Upper lobe of left lung (tissue), 6 donors: ENCODE measurements around the gene MTG2. TPM values are rescaled to one million over a fixed set of nuclear protein-coding genes. Genes with fewer than 3 reads are reported as not detected.
A peak's percentile ranks its signal among the peaks of the same experiment; 100 is the strongest.

ENCODE experiments used
- ATAC-seq, 2 donors: fragments of 200-7000 bp; cut with Tn5 transposase; one replicate each; pipeline ENCODE4 v1.9.1; 2022; ENCODE audit warnings: mild to moderate bottlenecking in 2 of 2, moderate library complexity in 2 of 2; ENCODE audit not compliant: low FRiP score in 2 of 2
- DNase-seq, 2 donors: peaks; one replicate each; pipeline ENCODE4 v3.0.0-alpha.2; 2019 to 2020
- H3K27ac ChIP-seq, 4 donors: fragments of 200-600 bp; sonication (generic); one replicate each; pipeline ENCODE4 v1.5.1; 2016 to 2019
- H3K27me3 ChIP-seq, 4 donors: fragments of 200-600 bp; sonication (generic); one replicate each; pipeline ENCODE4 v1.5.1; 2017 to 2019
- H3K36me3 ChIP-seq, 4 donors: fragments of 200-600 bp; sonication (generic); one replicate each; pipeline ENCODE4 v1.5.1; 2016 to 2019
- H3K4me1 ChIP-seq, 4 donors: fragments of 200-600 bp; sonication (generic); one replicate each; pipeline ENCODE4 v1.5.1; 2018 to 2019
- H3K4me3 ChIP-seq, 4 donors: fragments of 200-600 bp; sonication (generic); one replicate each; pipeline ENCODE4 v1.5.1; 2017 to 2019; ENCODE audit warnings: mild to moderate bottlenecking in 2 of 4, moderate library complexity in 1 of 4
- H3K9me3 ChIP-seq, 4 donors: fragments of 200-600 bp; sonication (generic); one replicate each; pipeline ENCODE4 v1.5.1; 2018 to 2019
- CTCF ChIP-seq, 6 experiments: fragments of 450-650 bp in 4 of 6; fragments of 200-600 bp in 2 of 6; sonication (generic) in 2 of 6; IDR thresholded peaks; one replicate each; pipeline ENCODE4 v1.5.1; 2016 to 2019; ENCODE audit warnings: antibody characterized with exemption in 6 of 6
- EP300 ChIP-seq, 4 donors: sonication (generic); formaldehyde crosslinking; IDR thresholded peaks; one replicate each; pipeline ENCODE4 v1.5.1; 2017; ENCODE audit warnings: antibody characterized with exemption in 4 of 4, control low read depth in 2 of 4
- POLR2A ChIP-seq, 4 donors: fragments of 450-650 bp; IDR thresholded peaks; one replicate each; pipeline ENCODE4 v1.5.1; 2016 to 2017; ENCODE audit warnings: antibody characterized with exemption in 4 of 4, mild to moderate bottlenecking in 2 of 4
- POLR2AphosphoS5 ChIP-seq, 2 donors: sonication (generic); formaldehyde crosslinking; IDR thresholded peaks; one replicate each; pipeline ENCODE4 v1.5.1; 2017; ENCODE audit warnings: antibody characterized with exemption in 2 of 2
- WGBS, 2 donors: methylation state at CpG; one replicate each; pipeline ENCODE4 v1.1.5; 2017 to 2018; 5-methylcytosine and 5-hydroxymethylcytosine counted together
- total RNA-seq, 6 donors: library from RNA; depleted of rRNA in 4 of 6; stranded (reverse); fragments of >200 nt in 4 of 6; gene quantifications; one replicate each; pipeline versions ENCODE4 v1.1.0 to v1.2.1, GENCODE V29; 2016 to 2021
- donor health status: DM: no; HTN: no; CAD: no; lungs with moderate emphysema.
- donor health status: DM: no; HTN: yes; CAD: no; lungs with severe emphysema.

MTG2 gene
- total RNA-seq, 6 donors from 2014 or later = 28.3 to 42.3 (median 32.0) TPM

GRCh38 chr20:62186887-62187866 is 4.3 kb downstream of the MTG2 start:
- Histone ChIP-seq H3K27ac (peak overlapping the region in 3 of 4 donors; percentile 10 to 36 (median 35)), H3K4me3 (no peak overlapping the region), H3K4me1 (peaks cover 12 to 34% (median 18%) of the 10 kb centered on the region in 4 donors), H3K36me3 (peaks cover 0 to 25% (median 11%) of the 10 kb centered on the region in 4 donors), H3K9me3 (no peaks in the 10 kb centered on the region), H3K27me3 (no peaks in the 10 kb centered on the region)
- no peak for DNase-seq
- TF ChIP-seq CTCF (IDR thresholded peaks at IDR 0.05) (no peak), POLR2AphosphoS5 (IDR thresholded peaks at IDR 0.05) (no peak), EP300 (IDR thresholded peaks at IDR 0.05) (no peak), POLR2A (IDR thresholded peaks at IDR 0.05) (no peak)
- WGBS, 2 donors = 54 to 68% methylated on average over 13 of the region's 13 CpGs
- ATAC-seq = no peak

- H3K9me3 ChIP-seq = no peaks in the 10 kb centered on the region
- no peaks in the 10 kb centered on the region for H3K27me3 ChIP-seq
- H3K27ac ChIP-seq = no peak overlapping the region
- DNase-seq = no peak
- H3K36me3 ChIP-seq = peaks cover 0 to 47% (median 17%) of the 10 kb centered on the region in 4 donors
- H3K4me3 ChIP-seq = no peak overlapping the region
- H3K4me1 ChIP-seq = peaks cover 0 to 14% (median 3%) of the 10 kb centered on the region in 4 donors
- WGBS, 2 donors = 92% methylated on average over 25 of the region's 25 CpGs
- TF ChIP-seq EP300 (IDR thresholded peaks at IDR 0.05) = no peak
- TF ChIP-seq POLR2AphosphoS5 (IDR thresholded peaks at IDR 0.05) = no peak
- no peak for TF ChIP-seq POLR2A (IDR thresholded peaks at IDR 0.05)
- TF ChIP-seq CTCF (IDR thresholded peaks at IDR 0.05) = no peak
- ATAC-seq = no peak
These were observed 8.0 kb downstream of the MTG2 start for GRCh38 chr20:62190639-62191411.

DNA sequence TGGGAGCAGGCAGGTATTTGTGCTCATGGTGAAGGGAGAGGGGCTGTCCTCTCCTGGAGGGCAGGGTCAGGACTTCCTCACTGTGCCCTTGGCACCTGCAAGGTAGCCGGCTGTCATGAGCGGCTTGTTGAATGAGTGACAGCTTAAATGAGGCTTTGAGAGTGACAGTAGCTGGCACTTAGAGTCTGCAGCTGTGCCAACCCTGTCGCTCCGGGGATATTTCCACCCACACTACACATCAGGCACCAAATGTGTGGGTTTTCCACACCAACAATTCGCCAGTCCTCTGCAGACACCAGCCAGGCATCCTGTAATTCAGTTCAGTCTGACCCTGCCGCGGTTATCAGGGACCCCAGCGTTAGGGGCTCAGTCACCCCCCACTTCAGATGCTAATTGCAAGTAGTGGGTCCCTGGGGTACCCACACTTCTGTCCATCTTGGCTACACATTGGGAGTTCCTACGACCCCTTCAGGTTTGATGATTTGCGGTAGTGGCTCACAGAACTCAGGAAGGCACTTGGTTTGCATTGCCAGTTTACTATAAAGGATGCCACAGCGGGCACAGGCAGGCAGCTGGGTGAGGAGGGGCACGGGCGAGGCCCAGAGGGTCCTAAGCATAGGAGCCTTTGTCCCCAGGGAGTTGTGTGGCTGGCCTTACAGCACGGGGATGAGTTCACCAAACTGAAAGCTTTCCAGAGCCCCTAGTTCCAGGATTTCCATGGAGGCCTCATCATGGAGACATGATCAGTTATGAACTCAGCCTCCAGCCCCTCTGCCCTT is 9.1 kb downstream of the MTG2 start:
- no peaks in the 10 kb centered on the region for H3K27me3 ChIP-seq
- no peak for DNase-seq
- H3K27ac ChIP-seq = no peak overlapping the region
- no peak for ATAC-seq
- TF ChIP-seq CTCF (IDR thresholded peaks at IDR 0.05) (no peak), POLR2AphosphoS5 (IDR thresholded peaks at IDR 0.05) (no peak), POLR2A (IDR thresholded peaks at IDR 0.05) (no peak), EP300 (IDR thresholded peaks at IDR 0.05) (no peak)
- peaks cover 0 to 59% (median 23%) of the 10 kb centered on the region in 4 donors for H3K36me3 ChIP-seq
- H3K4me3 ChIP-seq = no peak overlapping the region
- H3K4me1 ChIP-seq = peaks cover 0 to 10% (median 1%) of the 10 kb centered on the region in 4 donors
- H3K9me3 ChIP-seq = no peaks in the 10 kb centered on the region
- WGBS, 2 donors = 94 to 95% methylated on average over 12 to 14 of the region's 14 CpGs

GRCh38 chr20:62192635-62193034 is 9.8 kb downstream of the MTG2 start:
- peaks cover 0 to 3% (median 0%) of the 10 kb centered on the region in 4 donors for H3K4me1 ChIP-seq
- no peak overlapping the region for H3K27ac ChIP-seq
- no peaks in the 10 kb centered on the region for H3K27me3 ChIP-seq
- no peak for TF ChIP-seq POLR2A (IDR thresholded peaks at IDR 0.05)
- TF ChIP-seq CTCF (IDR thresholded peaks at IDR 0.05) = no peak
- no peak for TF ChIP-seq EP300 (IDR thresholded peaks at IDR 0.05)
- no peak for TF ChIP-seq POLR2AphosphoS5 (IDR thresholded peaks at IDR 0.05)
- DNase-seq (no peak), ATAC-seq (no peak)
- H3K36me3 ChIP-seq = peaks cover 0 to 66% (median 25%) of the 10 kb centered on the region in 4 donors
- H3K4me3 ChIP-seq = no peak overlapping the region
- no peaks in the 10 kb centered on the region for H3K9me3 ChIP-seq
- 95 to 97% methylated on average over 8 to 10 of the region's 10 CpGs for WGBS, 2 donors
